Left lung (tissue), 10 donors: ENCODE results near the gene FOXA3. TPM values are rescaled to one million over a fixed set of nuclear protein-coding genes. Genes with fewer than 3 reads are reported as not detected.

ENCODE experiments used
- ATAC-seq: fragments of 200-7000 bp; cut with Tn5 transposase; one replicate; pipeline ENCODE4 v1.9.1; 2020; ENCODE audit warnings: moderate library complexity
- DNase-seq, 4 donors: peaks; one replicate each; pipeline ENCODE4 v3.0.0-alpha.2; 2013 to 2020
- H3K27ac ChIP-seq, 2 donors: fragments of 200-600 bp; sonication (generic) in 1 of 2; one replicate each; pipeline versions ENCODE4 v1.5.0 to v1.8.0; 2020 to 2021
- H3K27me3 ChIP-seq, 2 donors: fragments of 200-600 bp; sonication (generic) in 1 of 2; one replicate each; pipeline versions ENCODE4 v1.5.0 to v1.8.0; 2020 to 2021
- H3K36me3 ChIP-seq, 2 donors: fragments of 200-600 bp; sonication (generic) in 1 of 2; one replicate each; pipeline versions ENCODE4 v1.5.0 to v1.8.0; 2020 to 2021
- H3K4me1 ChIP-seq, 2 donors: fragments of 200-600 bp; one replicate each; pipeline ENCODE4 v1.8.0; 2021
- H3K4me3 ChIP-seq, 2 donors: fragments of 200-600 bp; sonication (generic) in 1 of 2; one replicate each; pipeline versions ENCODE4 v1.5.0 to v1.8.0; 2020 to 2021; ENCODE audit warnings: mild to moderate bottlenecking in 1 of 2
- H3K9me3 ChIP-seq, 2 donors: fragments of 200-600 bp; sonication (generic) in 1 of 2; one replicate each; pipeline versions ENCODE4 v1.5.0 to v1.8.0; 2020 to 2021
- CTCF ChIP-seq, 2 donors: fragments of 200-600 bp; sonication (generic) in 1 of 2; IDR thresholded peaks; one replicate each; pipeline versions ENCODE4 v1.5.0 to v1.8.0; 2021; ENCODE audit warnings: antibody characterized with exemption in 2 of 2
- intact Hi-C, 2 donors: fragments of 100-400 bp; cut with DNase I; formaldehyde crosslinking; loops; one replicate each; pipeline versions ENCODE4 v1.11.2 to v1.14.2; 2022
- polyA plus RNA-seq, 6 donors: library from polyadenylated mRNA; unstranded; fragments of 120-200 nt; gene quantifications; one replicate each; pipeline ENCODE4 v1.2.1, GENCODE V29; 2013; ENCODE audit not compliant: insufficient read length in 6 of 6
- total RNA-seq, 2 donors: library from RNA; stranded (reverse); fragmentation: NEBNext Ultra II Directional; extraction: Animal tissue kit (Norgen Biotek cat#: 25700); gene quantifications; one replicate each; pipeline ENCODE4 v1.2.1, GENCODE V29; 2021
- donor health status: DM: no; HTN: yes; CAD: no.
- donor health status: DM: no; HTN: no; CAD: no.

FOXA3 gene
- total and polyA plus RNA-seq, 8 donors, result 0.45 to 3.1 (median 1.6) TPM

DNA sequence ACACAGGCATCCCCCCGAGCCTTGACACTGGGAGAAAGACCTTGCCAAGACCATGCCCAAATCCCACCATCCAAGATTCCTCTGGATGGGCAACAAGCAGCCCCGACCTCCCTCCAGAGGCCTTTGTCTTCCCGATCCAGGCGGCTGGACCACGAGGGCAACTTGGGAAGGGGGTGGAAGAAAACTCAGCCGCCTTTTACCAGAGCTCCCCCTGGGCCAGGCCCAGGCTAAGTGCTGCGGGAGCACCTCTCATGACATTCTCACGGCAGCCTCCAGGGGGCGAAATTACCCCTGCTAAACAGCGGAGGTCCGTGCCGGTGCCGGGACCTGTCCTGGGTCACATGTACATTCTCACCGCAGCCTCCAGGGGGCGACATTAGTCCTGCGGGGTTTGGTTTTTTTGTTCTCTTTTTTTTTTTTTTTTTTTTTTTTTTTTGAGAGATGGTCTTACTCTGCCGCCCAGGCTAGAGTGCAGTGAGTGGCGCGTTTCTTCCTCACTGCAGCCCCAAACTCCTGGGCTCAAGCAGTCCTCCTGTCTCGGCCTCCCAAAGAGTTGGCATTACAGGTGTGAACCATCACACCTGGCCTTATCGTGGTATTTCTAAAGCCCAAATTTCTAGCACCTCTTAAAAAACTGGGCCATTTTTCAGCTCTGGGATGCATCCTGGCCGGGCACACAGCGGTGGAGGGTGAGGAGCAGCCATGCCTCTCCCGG, 47.0 kb upstream of the FOXA3 start:
- TF ChIP-seq CTCF (IDR thresholded peaks at IDR 0.05), result peak; percentile 97
- no peak overlapping the region for H3K27ac ChIP-seq
- H3K36me3 ChIP-seq, result peaks cover 0 to 45% of the 10 kb centered on the region in 2 donors
- DNase-seq (peak; percentile 79 to 97 (median 94)), ATAC-seq (peak; percentile 95)
- peaks cover 0 to 10% of the 10 kb centered on the region in 2 donors for H3K4me1 ChIP-seq
- H3K9me3 ChIP-seq, result no peaks in the 10 kb centered on the region
- peaks cover 0 to 37% of the 10 kb centered on the region in 2 donors for H3K27me3 ChIP-seq
- intact Hi-C loops, result no loop called here
- no peak overlapping the region for H3K4me3 ChIP-seq

GRCh38 chr19:45817725-45818301, 46.3 kb upstream of the FOXA3 start:
- no peak for TF ChIP-seq CTCF (IDR thresholded peaks at IDR 0.05)
- no peak overlapping the region for H3K27ac ChIP-seq
- H3K4me1 ChIP-seq, result peaks cover 0 to 10% of the 10 kb centered on the region in 2 donors
- DNase-seq (peak in 1 of 4 donors; percentile 83), ATAC-seq (peak; percentile 4)
- no peaks in the 10 kb centered on the region for H3K9me3 ChIP-seq
- no peak overlapping the region for H3K4me3 ChIP-seq
- intact Hi-C loops, result no loop called here
- peaks cover 0 to 36% of the 10 kb centered on the region in 2 donors for H3K27me3 ChIP-seq
- H3K36me3 ChIP-seq, result peaks cover 0 to 52% of the 10 kb centered on the region in 2 donors

DNA sequence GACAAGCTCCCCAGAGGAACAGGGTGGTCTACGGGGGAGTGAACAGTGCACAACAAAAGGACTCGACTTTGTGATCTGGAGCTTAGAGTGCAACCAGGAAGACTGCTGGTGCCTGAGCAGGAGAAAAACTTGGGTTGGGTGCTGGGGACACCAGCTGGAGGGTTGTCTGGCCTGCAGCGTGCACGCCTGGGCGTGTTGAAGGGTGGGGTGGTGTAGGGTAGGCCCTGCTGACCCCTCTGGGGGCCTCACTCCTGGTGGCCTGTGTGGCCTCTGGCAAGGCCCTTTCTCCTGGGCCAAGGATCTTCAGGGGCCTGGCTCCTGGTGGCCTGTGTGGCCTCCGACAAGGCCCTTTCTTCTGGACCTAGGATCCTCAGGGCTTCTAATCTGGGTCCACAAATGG, 44.4 kb upstream of the FOXA3 start:
- H3K27ac ChIP-seq, result no peak overlapping the region
- DNase-seq, result no peak
- TF ChIP-seq CTCF (IDR thresholded peaks at IDR 0.05), result no peak
- peaks cover 0 to 71% of the 10 kb centered on the region in 2 donors for H3K36me3 ChIP-seq
- peaks cover 0 to 10% of the 10 kb centered on the region in 2 donors for H3K4me1 ChIP-seq
- intact Hi-C loops, result no loop called here
- ATAC-seq, result no peak
- H3K9me3 ChIP-seq, result no peaks in the 10 kb centered on the region
- H3K27me3 ChIP-seq, result peaks cover 0 to 19% of the 10 kb centered on the region in 2 donors
- H3K4me3 ChIP-seq, result no peak overlapping the region

GRCh38 chr19:45820413-45821102, 43.6 kb upstream of the FOXA3 start:
- intact Hi-C loops, result no loop called here
- peaks cover 0 to 11% of the 10 kb centered on the region in 2 donors for H3K27me3 ChIP-seq
- DNase-seq (no peak), ATAC-seq (no peak)
- no peak overlapping the region for H3K4me3 ChIP-seq
- no peak for TF ChIP-seq CTCF (IDR thresholded peaks at IDR 0.05)
- no peaks in the 10 kb centered on the region for H3K9me3 ChIP-seq
- H3K4me1 ChIP-seq, result peaks cover 0 to 9% of the 10 kb centered on the region in 2 donors
- H3K36me3 ChIP-seq, result peaks cover 0 to 79% of the 10 kb centered on the region in 2 donors
- H3K27ac ChIP-seq, result no peak overlapping the region

- no peaks in the 10 kb centered on the region for H3K9me3 ChIP-seq
- ATAC-seq (no peak), DNase-seq (no peak)
- TF ChIP-seq CTCF (IDR thresholded peaks at IDR 0.05), result no peak
- intact Hi-C loops, result no loop called here
- peaks cover 0 to 82% of the 10 kb centered on the region in 2 donors for H3K36me3 ChIP-seq
- H3K27me3 ChIP-seq, result peaks cover 0 to 6% of the 10 kb centered on the region in 2 donors
- H3K4me1 ChIP-seq, result peaks cover 0 to 3% of the 10 kb centered on the region in 2 donors
- no peak overlapping the region for H3K27ac ChIP-seq
- H3K4me3 ChIP-seq, result no peak overlapping the region
Measured at GRCh38 chr19:45821103-45821521, 43.0 kb upstream of the FOXA3 start.
